ENCODE measurements around the gene GRIP2. TPM values are rescaled to one million over a fixed set of nuclear protein-coding genes. Genes with fewer than 3 reads are reported as not detected.
A peak's percentile ranks its signal among the peaks of the same experiment; 100 is the strongest.

Gene GRIP2
- total RNA-seq, 1 donor from 2014 or later, result not detected

GRCh38 chr3:14507305-14507741 lies 32.8 kb downstream of the GRIP2 start:
- no peak overlapping the region for H3K9ac ChIP-seq
- no peak overlapping the region for H3K27ac ChIP-seq
- TF ChIP-seq CTCF (IDR thresholded peaks at IDR 0.05), result no peak
- TF ChIP-seq EZH2 (IDR thresholded peaks at IDR 0.05), result no peak
- no peak for TF ChIP-seq EZH2phosphoT487 (IDR thresholded peaks at IDR 0.05)
- H3K27me3 Mint-ChIP-seq (ENCODE audit: insufficient read depth, low read depth), result peaks cover 12% of the 10 kb centered on the region
- H3K4me3 ChIP-seq, result no peak overlapping the region
- peaks cover 15% of the 10 kb centered on the region for H3K4me1 Mint-ChIP-seq
- H3K36me3 Mint-ChIP-seq, result peaks cover 7% of the 10 kb centered on the region
- DNase-seq (ENCODE audit: low spot score), result no peak
- H4K20me1 ChIP-seq (ENCODE audit: low read depth), result no peaks in the 10 kb centered on the region
- no peaks in the 10 kb centered on the region for H3K4me1 ChIP-seq
- H3F3A ChIP-seq (ENCODE audit: low read depth), result no peaks in the 10 kb centered on the region
- H3K79me2 ChIP-seq (ENCODE audit: low read depth), result no peaks in the 10 kb centered on the region
- no peak overlapping the region for H3K4me3 Mint-ChIP-seq
- H3K9me3 ChIP-seq (ENCODE audit: low read depth), result no peaks in the 10 kb centered on the region
- peak overlapping the region; percentile 42 for H3K27ac Mint-ChIP-seq
- peaks cover 14% of the 10 kb centered on the region for H3K9me3 Mint-ChIP-seq
- H3K36me3 ChIP-seq, result no peaks in the 10 kb centered on the region
- no peaks in the 10 kb centered on the region for H3K27me3 ChIP-seq
- H3K4me2 ChIP-seq, result no peak overlapping the region
- no peak overlapping the region for H2AFZ ChIP-seq (replicated peaks)

GRCh38 chr3:14506626-14507304 lies 33.4 kb downstream of the GRIP2 start:
- Mint-ChIP-seq H3K9me3 (peaks cover 15% of the 10 kb centered on the region), H3K36me3 (peaks cover 8% of the 10 kb centered on the region), H3K27ac (no peak overlapping the region), H3K4me3 (no peak overlapping the region), H3K4me1 (peaks cover 15% of the 10 kb centered on the region), H3K27me3 (ENCODE audit: insufficient read depth, low read depth) (peaks cover 12% of the 10 kb centered on the region)
- Histone ChIP-seq H3K4me1 (no peaks in the 10 kb centered on the region), H3K27me3 (no peaks in the 10 kb centered on the region), H3K27ac (no peak overlapping the region), H3F3A (ENCODE audit: low read depth) (no peaks in the 10 kb centered on the region), H3K79me2 (ENCODE audit: low read depth) (no peaks in the 10 kb centered on the region), H3K4me3 (no peak overlapping the region), H4K20me1 (ENCODE audit: low read depth) (no peaks in the 10 kb centered on the region), H3K9me3 (ENCODE audit: low read depth) (no peaks in the 10 kb centered on the region), H3K4me2 (no peak overlapping the region), H3K9ac (no peak overlapping the region), H3K36me3 (no peaks in the 10 kb centered on the region), H2AFZ (replicated peaks) (no peak overlapping the region)
- TF ChIP-seq EZH2phosphoT487 (IDR thresholded peaks at IDR 0.05) (no peak), EZH2 (IDR thresholded peaks at IDR 0.05) (no peak), CTCF (IDR thresholded peaks at IDR 0.05) (no peak)
- no peak for DNase-seq (ENCODE audit: low spot score)

GRCh38 chr3:14505803-14506500 lies 34.2 kb downstream of the GRIP2 start:
- H3K36me3 ChIP-seq, result no peaks in the 10 kb centered on the region
- no peak overlapping the region for H3K4me3 Mint-ChIP-seq
- H3K4me1 ChIP-seq, result no peaks in the 10 kb centered on the region
- H3K9me3 Mint-ChIP-seq, result peaks cover 17% of the 10 kb centered on the region
- H3K36me3 Mint-ChIP-seq, result peaks cover 9% of the 10 kb centered on the region
- H3K9ac ChIP-seq, result no peak overlapping the region
- H3K79me2 ChIP-seq (ENCODE audit: low read depth), result no peaks in the 10 kb centered on the region
- no peaks in the 10 kb centered on the region for H3K9me3 ChIP-seq (ENCODE audit: low read depth)
- no peak overlapping the region for H3K27ac ChIP-seq
- peaks cover 15% of the 10 kb centered on the region for H3K4me1 Mint-ChIP-seq
- H3K4me2 ChIP-seq, result no peak overlapping the region
- H3K27me3 Mint-ChIP-seq (ENCODE audit: insufficient read depth, low read depth), result peaks cover 12% of the 10 kb centered on the region
- no peak overlapping the region for H2AFZ ChIP-seq (replicated peaks)
- no peaks in the 10 kb centered on the region for H3K27me3 ChIP-seq
- H3F3A ChIP-seq (ENCODE audit: low read depth), result no peaks in the 10 kb centered on the region
- H4K20me1 ChIP-seq (ENCODE audit: low read depth), result no peaks in the 10 kb centered on the region
- no peak for DNase-seq (ENCODE audit: low spot score)
- no peak overlapping the region for H3K27ac Mint-ChIP-seq
- H3K4me3 ChIP-seq, result no peak overlapping the region
- TF ChIP-seq EZH2phosphoT487 (IDR thresholded peaks at IDR 0.05) (no peak), EZH2 (IDR thresholded peaks at IDR 0.05) (no peak), CTCF (IDR thresholded peaks at IDR 0.05) (no peak)
